Stomach smooth muscle (tissue), 2 donors: ENCODE results near the gene SLC9A9.

Source experiments
- H3K27ac ChIP-seq: one replicate; pipeline ENCODE4 v1.7.0; 2013; ENCODE audit warnings: mild to moderate bottlenecking, low read length, inconsistent platforms
- H3K27me3 ChIP-seq, 2 donors: one replicate each; pipeline ENCODE4 v1.7.0; 2013; ENCODE audit warnings: low read length in 2 of 2; ENCODE audit not compliant: insufficient read depth in 2 of 2, control insufficient read depth in 1 of 2
- H3K36me3 ChIP-seq, 2 donors: one replicate each; pipeline ENCODE4 v1.7.0; 2013; ENCODE audit warnings: low read length in 2 of 2; ENCODE audit not compliant: control insufficient read depth in 2 of 2, insufficient read depth in 2 of 2
- H3K4me1 ChIP-seq: one replicate; pipeline ENCODE4 v1.7.0; 2013; ENCODE audit warnings: low read length; ENCODE audit not compliant: control insufficient read depth, insufficient read depth
- H3K4me3 ChIP-seq, 2 donors: one replicate each; pipeline ENCODE4 v1.7.0; 2013; ENCODE audit warnings: low read length in 2 of 2
- H3K9ac ChIP-seq, 2 donors: one replicate each; pipeline ENCODE4 v1.7.0; 2013; ENCODE audit warnings: low read length in 2 of 2, mild to moderate bottlenecking in 1 of 2
- H3K9me3 ChIP-seq, 2 donors: one replicate each; pipeline ENCODE4 v1.7.0; 2013; ENCODE audit warnings: low read length in 2 of 2; ENCODE audit not compliant: control insufficient read depth in 2 of 2
- donor health status: healthy.
- donor health status: Pancreatic carcinoma.

Gene SLC9A9

DNA sequence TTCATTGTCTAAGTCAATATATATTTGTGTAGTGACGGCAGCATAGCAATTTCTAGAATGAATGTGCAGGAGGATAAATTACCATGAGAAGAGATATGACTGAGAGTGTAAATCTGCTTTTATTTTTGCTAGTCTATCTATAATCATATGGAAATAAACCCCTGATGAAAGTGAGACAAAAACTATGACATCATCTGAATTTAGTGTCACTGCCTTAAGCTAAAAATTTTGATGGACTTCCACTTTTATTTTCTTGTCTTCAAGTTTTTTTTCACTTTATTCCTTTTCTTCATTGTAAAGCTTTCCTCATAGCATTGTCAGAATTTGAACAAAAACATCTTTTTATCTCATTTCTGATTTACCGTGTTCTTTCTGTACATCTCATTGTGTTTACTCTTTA lies 486.7 kb downstream of the SLC9A9 start:
- Histone ChIP-seq H3K9me3 (no peaks in the 10 kb centered on the region), H3K4me1 (no peaks in the 10 kb centered on the region), H3K4me3 (no peak overlapping the region), H3K36me3 (no peaks in the 10 kb centered on the region), H3K27me3 (no peaks in the 10 kb centered on the region), H3K9ac (no peak overlapping the region), H3K27ac (no peak overlapping the region)

DNA sequence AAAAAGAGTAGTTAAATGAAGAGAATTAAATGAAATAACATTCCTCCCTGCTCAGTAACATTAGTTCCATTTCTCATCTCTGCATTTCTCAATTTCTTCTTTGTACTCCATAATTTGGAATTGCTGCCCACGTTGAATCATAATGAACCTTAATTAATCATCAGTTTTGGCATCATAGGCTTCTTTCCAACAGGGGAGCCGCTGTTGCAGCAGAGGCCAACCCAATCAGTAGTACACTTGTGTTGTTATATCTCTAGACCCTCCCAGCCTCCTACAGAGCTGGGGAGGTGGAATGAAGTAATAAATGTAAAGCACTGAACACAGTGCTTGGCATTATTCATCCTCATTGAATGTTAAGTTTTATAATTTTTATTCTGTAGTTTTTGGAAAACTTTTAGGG lies 488.0 kb downstream of the SLC9A9 start:
- no peaks in the 10 kb centered on the region for H3K36me3 ChIP-seq
- no peaks in the 10 kb centered on the region for H3K27me3 ChIP-seq
- no peak overlapping the region for H3K27ac ChIP-seq
- no peaks in the 10 kb centered on the region for H3K9me3 ChIP-seq
- H3K9ac ChIP-seq: no peak overlapping the region
- no peaks in the 10 kb centered on the region for H3K4me1 ChIP-seq
- H3K4me3 ChIP-seq: no peak overlapping the region

DNA sequence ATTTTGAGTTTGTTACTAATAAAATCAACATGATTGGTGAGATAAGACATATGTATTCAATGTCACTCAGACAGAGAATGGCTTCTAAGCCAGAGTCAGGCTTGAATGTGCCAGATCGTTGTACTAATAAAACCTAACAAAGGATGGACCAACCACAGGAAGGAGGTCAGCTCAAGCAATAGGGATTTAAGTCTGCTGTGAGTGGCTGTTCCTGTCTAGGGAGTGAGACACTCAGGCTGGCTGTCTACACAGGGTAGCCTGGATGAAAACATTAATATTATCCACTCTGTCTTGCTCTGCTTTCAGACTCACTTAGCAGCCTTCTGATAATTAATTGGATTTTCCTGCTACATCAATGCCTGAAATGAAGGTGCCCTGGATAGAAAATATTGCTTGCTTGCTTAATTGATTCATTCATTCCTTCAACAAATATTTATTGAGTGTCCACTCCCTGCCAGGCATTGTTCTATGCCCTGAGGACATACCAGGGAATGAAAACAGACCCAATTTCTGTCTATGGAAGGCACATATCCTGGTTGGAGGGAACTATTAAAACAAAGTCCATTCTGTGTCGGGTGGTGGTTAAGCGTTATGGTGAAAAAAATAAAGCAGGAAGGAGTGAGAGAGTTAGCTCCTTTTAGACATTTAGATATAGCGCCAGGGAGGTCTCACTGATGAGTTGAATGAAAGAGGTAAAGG lies 489.3 kb downstream of the SLC9A9 start:
- H3K27me3 ChIP-seq: no peaks in the 10 kb centered on the region
- H3K27ac ChIP-seq: no peak overlapping the region
- H3K4me3 ChIP-seq: no peak overlapping the region
- no peaks in the 10 kb centered on the region for H3K4me1 ChIP-seq
- H3K9me3 ChIP-seq: no peaks in the 10 kb centered on the region
- H3K9ac ChIP-seq: no peak overlapping the region
- H3K36me3 ChIP-seq: no peaks in the 10 kb centered on the region

DNA sequence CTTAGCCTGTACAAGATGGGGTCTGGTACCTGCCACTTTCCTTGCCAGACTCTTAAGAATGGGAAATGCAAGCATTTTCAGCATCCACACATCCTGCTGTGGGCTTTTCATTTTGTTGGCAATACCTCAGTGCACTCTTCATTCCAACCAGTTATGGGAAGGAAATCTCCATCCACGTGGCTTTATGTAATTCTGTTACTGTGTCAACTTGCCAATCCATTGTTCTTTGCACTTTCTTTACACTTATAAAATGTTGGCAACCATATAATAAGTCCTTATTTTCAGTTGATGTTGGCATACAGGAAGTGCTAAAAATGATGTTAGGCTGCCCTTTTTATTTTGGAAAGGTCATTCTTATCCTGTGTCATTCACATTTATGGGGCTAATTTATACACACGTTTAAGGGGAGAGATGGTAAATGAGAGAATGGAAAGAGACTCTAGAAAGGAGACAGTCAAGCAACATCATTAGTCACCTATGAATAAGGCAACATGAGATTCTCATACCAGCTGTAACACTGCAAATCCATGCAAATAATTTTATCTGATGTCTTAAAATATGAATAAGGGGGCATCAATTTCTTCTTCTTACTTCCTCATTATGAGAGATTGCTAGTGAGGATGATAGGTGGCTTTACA lies 490.0 kb downstream of the SLC9A9 start:
- H3K27ac ChIP-seq: no peak overlapping the region
- no peak overlapping the region for H3K4me3 ChIP-seq
- no peak overlapping the region for H3K9ac ChIP-seq
- H3K27me3 ChIP-seq: no peaks in the 10 kb centered on the region
- H3K9me3 ChIP-seq: no peaks in the 10 kb centered on the region
- no peaks in the 10 kb centered on the region for H3K36me3 ChIP-seq
- H3K4me1 ChIP-seq: no peaks in the 10 kb centered on the region

DNA sequence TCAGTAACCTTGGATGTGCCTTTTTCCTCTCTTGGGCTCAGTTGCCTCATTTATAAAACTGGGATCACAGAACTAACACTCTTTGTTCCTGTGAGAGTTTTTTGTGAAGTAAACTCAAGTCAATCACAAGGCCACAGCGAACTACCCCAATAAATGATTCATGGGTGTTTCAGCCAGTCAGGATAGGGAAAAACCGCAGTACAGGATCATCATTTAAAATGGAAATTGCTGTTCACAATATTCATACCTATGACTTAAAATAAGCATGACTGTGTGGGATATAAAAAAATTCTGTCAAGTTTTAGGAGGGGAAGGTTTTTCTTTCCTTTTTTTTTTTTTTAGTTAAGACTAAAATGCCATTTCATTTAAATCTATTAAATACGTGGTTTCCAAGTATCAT lies 490.6 kb downstream of the SLC9A9 start:
- Histone ChIP-seq H3K4me1 (no peaks in the 10 kb centered on the region), H3K4me3 (no peak overlapping the region), H3K9me3 (no peaks in the 10 kb centered on the region), H3K27ac (no peak overlapping the region), H3K27me3 (no peaks in the 10 kb centered on the region), H3K36me3 (no peaks in the 10 kb centered on the region), H3K9ac (no peak overlapping the region)

DNA sequence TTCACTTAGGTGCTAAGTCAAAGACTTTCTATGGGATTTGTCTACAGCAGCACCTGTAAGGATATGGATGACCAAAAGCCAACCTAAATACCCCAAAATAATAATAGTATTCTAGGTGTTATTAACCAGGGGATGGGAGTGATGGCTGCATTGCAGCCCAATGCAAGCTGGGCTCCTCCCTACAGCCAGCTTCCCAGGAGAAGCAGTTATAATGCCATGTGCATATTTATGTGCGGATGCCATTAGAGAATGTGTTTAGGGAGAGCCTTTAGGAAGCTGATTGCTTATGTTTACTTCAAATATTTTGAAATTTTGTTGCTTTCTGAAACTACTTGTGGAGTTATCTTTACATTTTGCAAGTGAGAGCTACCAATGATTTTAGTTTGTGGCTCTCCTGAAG lies 491.4 kb downstream of the SLC9A9 start:
- H3K9me3 ChIP-seq: no peaks in the 10 kb centered on the region
- no peaks in the 10 kb centered on the region for H3K4me1 ChIP-seq
- no peak overlapping the region for H3K9ac ChIP-seq
- H3K27me3 ChIP-seq: no peaks in the 10 kb centered on the region
- no peak overlapping the region for H3K4me3 ChIP-seq
- no peaks in the 10 kb centered on the region for H3K36me3 ChIP-seq
- H3K27ac ChIP-seq: no peak overlapping the region

DNA sequence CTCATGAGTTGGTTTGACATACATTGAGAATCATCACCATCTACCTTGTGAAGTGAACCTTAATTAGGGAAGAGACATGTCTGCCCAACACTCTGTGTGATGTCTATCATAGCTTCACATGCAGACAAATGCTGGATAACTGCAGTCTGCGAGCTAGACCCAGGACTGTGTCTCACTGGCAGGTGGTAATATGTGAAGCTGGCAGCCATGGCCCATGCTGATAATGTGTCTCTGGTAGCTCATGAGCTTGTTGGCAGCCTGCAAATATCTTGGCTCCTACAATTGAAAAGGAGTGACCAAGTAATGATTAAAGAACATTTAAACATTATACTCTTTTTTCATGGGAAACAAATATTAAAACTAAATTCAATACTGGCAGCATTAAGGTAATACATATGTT lies 493.9 kb downstream of the SLC9A9 start:
- Histone ChIP-seq H3K9me3 (no peaks in the 10 kb centered on the region), H3K27ac (no peak overlapping the region), H3K4me1 (no peaks in the 10 kb centered on the region), H3K27me3 (no peaks in the 10 kb centered on the region), H3K36me3 (no peaks in the 10 kb centered on the region), H3K9ac (no peak overlapping the region), H3K4me3 (no peak overlapping the region)

DNA sequence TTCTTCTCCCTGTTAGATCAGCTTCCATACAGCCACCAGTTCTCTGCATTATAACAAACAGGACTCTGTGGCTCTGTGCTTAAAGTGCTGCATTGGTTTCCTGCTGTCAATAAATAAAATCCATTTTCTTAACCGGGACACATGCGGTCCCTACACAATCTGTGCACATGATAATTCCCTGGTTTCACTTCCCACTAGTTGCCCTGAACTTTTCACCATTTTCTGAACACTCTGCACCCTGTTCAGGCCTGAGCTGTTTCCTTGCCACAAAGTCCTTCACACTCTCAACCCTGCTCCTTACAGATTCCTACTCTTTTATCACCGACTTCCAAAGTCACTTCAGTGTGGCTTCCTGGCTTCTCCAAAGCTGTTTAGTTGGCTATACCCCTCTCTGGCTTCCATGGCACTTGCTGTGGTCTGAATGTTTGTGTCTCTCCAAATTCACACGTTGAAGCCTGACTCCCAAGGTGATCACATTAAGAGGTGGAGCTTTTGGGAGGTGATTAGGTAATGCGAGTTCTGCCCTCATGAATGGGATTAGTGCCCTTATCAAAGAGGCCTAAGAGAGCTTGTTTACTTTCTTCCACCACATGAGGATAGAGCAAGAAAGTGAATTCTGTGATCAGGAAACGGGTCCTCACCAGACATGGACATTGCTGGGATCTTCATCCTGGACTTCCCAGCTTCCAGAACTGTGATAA lies 495.3 kb downstream of the SLC9A9 start:
- Histone ChIP-seq H3K36me3 (no peaks in the 10 kb centered on the region), H3K9me3 (no peaks in the 10 kb centered on the region), H3K27ac (no peak overlapping the region), H3K9ac (no peak overlapping the region), H3K4me3 (no peak overlapping the region), H3K4me1 (no peaks in the 10 kb centered on the region), H3K27me3 (no peaks in the 10 kb centered on the region)

DNA sequence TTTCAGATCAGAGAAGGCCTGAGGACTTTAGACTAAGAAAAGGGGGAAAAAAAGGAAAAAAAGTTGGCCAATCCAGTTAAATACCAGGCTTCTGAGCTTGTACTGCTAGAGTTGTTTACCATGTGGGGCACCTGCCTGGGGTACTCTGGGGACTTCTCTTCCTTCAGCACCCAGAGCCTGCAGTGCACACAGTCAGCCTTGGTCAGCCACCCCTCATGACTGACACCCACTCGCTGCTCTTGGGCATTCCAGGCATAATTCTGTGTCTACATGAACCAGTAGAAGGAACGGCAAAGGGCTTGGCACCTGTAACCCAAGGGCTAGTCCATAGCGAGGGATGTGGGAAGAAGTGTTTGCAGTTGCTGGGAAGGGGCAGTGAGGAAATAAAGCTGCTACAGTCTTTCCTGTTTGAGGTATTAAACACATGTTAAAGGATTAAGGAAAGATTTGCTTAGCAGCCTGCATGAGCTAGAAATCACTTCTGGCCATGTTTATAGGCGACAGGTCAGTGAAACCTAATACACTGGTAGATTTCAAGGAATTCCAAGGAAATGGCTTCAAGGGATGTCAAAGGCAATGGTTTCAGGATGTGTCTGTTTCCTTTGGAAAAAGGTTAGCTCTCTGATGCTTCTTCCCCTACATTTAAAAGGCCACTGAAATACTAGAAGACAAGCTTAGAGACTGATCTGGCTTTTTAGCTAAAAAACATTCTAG lies 496.2 kb downstream of the SLC9A9 start:
- no peaks in the 10 kb centered on the region for H3K4me1 ChIP-seq
- H3K4me3 ChIP-seq: no peak overlapping the region
- no peaks in the 10 kb centered on the region for H3K27me3 ChIP-seq
- H3K27ac ChIP-seq: no peak overlapping the region
- no peaks in the 10 kb centered on the region for H3K9me3 ChIP-seq
- no peaks in the 10 kb centered on the region for H3K36me3 ChIP-seq
- no peak overlapping the region for H3K9ac ChIP-seq

DNA sequence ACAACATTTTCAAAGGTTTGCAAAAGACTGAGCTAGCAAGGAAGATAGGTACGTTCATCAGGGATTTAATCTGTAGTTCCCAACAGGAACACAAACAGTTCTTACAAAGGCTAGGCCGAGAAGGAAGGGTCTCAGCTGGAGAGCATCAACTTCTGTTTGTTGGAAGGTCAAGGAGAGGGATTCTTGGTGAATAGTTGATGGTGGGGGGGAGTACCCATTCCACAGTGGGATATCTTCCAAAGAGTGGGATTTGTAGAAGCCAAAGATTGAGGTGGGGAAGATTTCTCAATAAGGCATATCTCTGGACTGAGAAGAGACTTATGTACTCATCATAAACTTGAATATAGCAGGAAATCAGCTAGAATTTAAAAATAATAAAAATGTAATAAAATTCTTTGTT lies 496.9 kb downstream of the SLC9A9 start:
- no peaks in the 10 kb centered on the region for H3K36me3 ChIP-seq
- no peaks in the 10 kb centered on the region for H3K27me3 ChIP-seq
- no peak overlapping the region for H3K27ac ChIP-seq
- no peak overlapping the region for H3K4me3 ChIP-seq
- no peak overlapping the region for H3K9ac ChIP-seq
- no peaks in the 10 kb centered on the region for H3K4me1 ChIP-seq
- no peaks in the 10 kb centered on the region for H3K9me3 ChIP-seq
